ENCODE data around the gene GNPTG.

GRCh38 chr16:1398826-1399581 lies 47.3 kb downstream of the GNPTG start:
- TF ChIP-seq CTCF (IDR thresholded peaks at IDR 0.05; ENCODE audit: low read depth, low read length) (no peak), POLR2A (IDR thresholded peaks at IDR 0.05; ENCODE audit: extremely low read depth, insufficient read length) (no peak), MYC (IDR thresholded peaks at IDR 0.05; ENCODE audit: low read depth, low read length) (no peak)
